GM12892 (cell line): Measurements from ENCODE around the gene DPEP2NB.
A peak's percentile ranks its signal among the peaks of the same experiment; 100 is the strongest.

Experiments
- POLR2AphosphoS5 ChIP-seq: IDR thresholded peaks from 2 replicates; pipeline ENCODE4 v1.6.1; 2011; ENCODE audit warnings: low read depth, low read length, control low read depth
- TAF1 ChIP-seq: IDR thresholded peaks from 2 replicates; pipeline ENCODE4 v1.6.1; 2011; ENCODE audit warnings: low read depth, mild to moderate bottlenecking, control low read depth, low read length, borderline replicate concordance

- 0 out of 2 replicates have a peak, but pooled peaks have one; percentile 54 for TF ChIP-seq POLR2AphosphoS5
- no peak for TF ChIP-seq TAF1
Observed at GRCh38 chr16:67968400-67969253, 47.1 kb downstream of the DPEP2NB start, which contains the start of gene SLC12A4.
